HG03159 (cell line): Measurements from ENCODE around the gene RORB.

Experiments
- ATAC-seq: cut with Tn5 transposase; IDR thresholded peaks from one replicate; pipeline ENCODE4 v1.9.1; 2021; ENCODE audit warnings: mild to moderate bottlenecking, moderate library complexity; ENCODE audit not compliant: unreplicated experiment

The RORB gene

GRCh38 chr9:74496819-74497747 is at the start of gene RORB:
RORB (plus strand) TSS chr9:74497335; CDS start chr9:74497977, 642 bp downstream.
- ATAC-seq, result peak; percentile 85

GRCh38 chr9:74447451-74448193 is 49.5 kb upstream of the RORB start:
- no peak for ATAC-seq

- ATAC-seq, result no peak
These were observed 48.1 kb upstream of the RORB start for GRCh38 chr9:74449060-74449459.

GRCh38 chr9:74458832-74459231 is 38.3 kb upstream of the RORB start:
- ATAC-seq, result no peak

- ATAC-seq, result no peak
These were observed 33.3 kb upstream of the RORB start for GRCh38 chr9:74463825-74464224.

GRCh38 chr9:74478606-74479005 is 18.5 kb upstream of the RORB start:
- no peak for ATAC-seq

- ATAC-seq, result no peak
These were observed 17.4 kb upstream of the RORB start for GRCh38 chr9:74479711-74480110.

- ATAC-seq, result no peak
These were observed 9.7 kb upstream of the RORB start for GRCh38 chr9:74487395-74487794.

GRCh38 chr9:74493512-74493911 is 3.6 kb upstream of the RORB start:
- ATAC-seq, result no peak

- ATAC-seq, result no peak
These were observed 2.6 kb upstream of the RORB start for GRCh38 chr9:74494490-74494889.

- no peak for ATAC-seq
These were observed 729 bp upstream of the RORB start for GRCh38 chr9:74496406-74496805.

- ATAC-seq, result peak; percentile 20
These were observed 849 bp downstream of the RORB start for GRCh38 chr9:74497748-74498620.

- peak; percentile 3 for ATAC-seq
These were observed 1.5 kb downstream of the RORB start for GRCh38 chr9:74498621-74499095.

- ATAC-seq, result no peak
These were observed 2.0 kb downstream of the RORB start for GRCh38 chr9:74499111-74499601.

- no peak for ATAC-seq
These were observed 2.8 kb downstream of the RORB start for GRCh38 chr9:74499770-74500583.

GRCh38 chr9:74500584-74500924 is 3.4 kb downstream of the RORB start:
- no peak for ATAC-seq

- no peak for ATAC-seq
These were observed 4.4 kb downstream of the RORB start for GRCh38 chr9:74501570-74501969.

- no peak for ATAC-seq
These were observed 6.1 kb downstream of the RORB start for GRCh38 chr9:74503219-74503618.

GRCh38 chr9:74503666-74504065 is 6.5 kb downstream of the RORB start:
- no peak for ATAC-seq

GRCh38 chr9:74511333-74511732 is 14.2 kb downstream of the RORB start:
- ATAC-seq, result no peak
